Neuronal stem cell (in vitro differentiated cells): ENCODE measurements around the gene MICB.

Experiments used
- DNase-seq: peaks from one replicate; pipeline ENCODE4 v3.0.0-alpha.2; 2013; ENCODE audit warnings: low spot score
- H2AFZ ChIP-seq: one replicate; pipeline ENCODE4 v1.6.1; 2013; ENCODE audit warnings: mild to moderate bottlenecking, low read length, inconsistent platforms
- H2AK5ac ChIP-seq: 2 replicates; pipeline ENCODE4 v1.6.1; 2013; ENCODE audit warnings: low read depth, mild to moderate bottlenecking, inconsistent platforms, low read length, moderate library complexity, mixed read lengths
- H2BK120ac ChIP-seq: 2 replicates; pipeline ENCODE4 v1.6.1; 2013; ENCODE audit warnings: low read depth, mild to moderate bottlenecking, inconsistent platforms, low read length, moderate library complexity, mixed read lengths
- H2BK12ac ChIP-seq: one replicate; pipeline ENCODE4 v1.6.1; 2013; ENCODE audit warnings: low read length, inconsistent platforms
- H2BK15ac ChIP-seq: 2 replicates; pipeline ENCODE4 v1.6.1; 2013; ENCODE audit warnings: mild to moderate bottlenecking, low read length, inconsistent platforms, mixed read lengths
- H2BK5ac ChIP-seq: one replicate; pipeline ENCODE4 v1.6.1; 2013; ENCODE audit warnings: inconsistent platforms, mild to moderate bottlenecking, low read length, moderate library complexity
- H3K14ac ChIP-seq: one replicate; pipeline ENCODE4 v1.6.1; 2013; ENCODE audit warnings: low read length, inconsistent platforms
- H3K18ac ChIP-seq: 2 replicates; pipeline ENCODE4 v1.6.1; 2013; ENCODE audit warnings: low read length, inconsistent platforms
- H3K23ac ChIP-seq: 2 replicates; pipeline ENCODE4 v1.6.1; 2013; ENCODE audit warnings: low read depth, mild to moderate bottlenecking, mixed read lengths, low read length, inconsistent platforms; ENCODE audit not compliant: poor library complexity
- H3K27ac ChIP-seq: replicated peaks from 3 replicates; pipeline ENCODE4 v1.5.1; 2013; ENCODE audit warnings: low read length, inconsistent platforms
- H3K27me3 ChIP-seq, 3 experiments: 2 replicates each; pipeline ENCODE4 v1.6.1; 2013; ENCODE audit warnings: low read length in 3 of 3, mild to moderate bottlenecking in 2 of 3, inconsistent platforms in 1 of 3, low read depth in 1 of 3, mixed read lengths in 1 of 3, moderate library complexity in 1 of 3; ENCODE audit not compliant: control insufficient read depth in 3 of 3, insufficient read depth in 3 of 3
- H3K36me3 ChIP-seq, 2 donors: replicated peaks in 1 of 2; 2 replicates each; pipeline ENCODE4 v1.6.1; 2013; ENCODE audit warnings: low read length in 2 of 2; ENCODE audit not compliant: control insufficient read depth in 2 of 2, insufficient read depth in 2 of 2
- H3K4ac ChIP-seq: 2 replicates; pipeline ENCODE4 v1.6.1; 2013; ENCODE audit warnings: inconsistent platforms, mild to moderate bottlenecking, low read length, moderate library complexity
- H3K4me1 ChIP-seq, 2 donors: 1 replicate in 1 of 2; 2 replicates in 1 of 2; pipeline ENCODE4 v1.6.1; 2013; ENCODE audit warnings: low read length in 2 of 2, low read depth in 1 of 2; ENCODE audit not compliant: control insufficient read depth in 2 of 2, insufficient read depth in 1 of 2
- H3K4me2 ChIP-seq: one replicate; pipeline ENCODE4 v1.6.1; 2013; ENCODE audit warnings: mild to moderate bottlenecking, low read length, inconsistent platforms; ENCODE audit not compliant: insufficient read depth, poor library complexity, severe bottlenecking
- H3K4me3 ChIP-seq, 2 donors: 2 replicates each; pipeline ENCODE4 v1.5.1; 2013; ENCODE audit warnings: low read length in 2 of 2, mild to moderate bottlenecking in 2 of 2, inconsistent platforms in 1 of 2, moderate library complexity in 1 of 2
- H3K79me1 ChIP-seq: one replicate; pipeline ENCODE4 v1.6.1; 2013; ENCODE audit warnings: low read depth, mild to moderate bottlenecking, inconsistent platforms, low read length, moderate library complexity
- H3K9ac ChIP-seq: one replicate; pipeline ENCODE4 v1.6.1; 2013; ENCODE audit warnings: mild to moderate bottlenecking, low read depth, low read length, inconsistent platforms; ENCODE audit not compliant: poor library complexity
- H3K9me3 ChIP-seq, 2 donors: replicated peaks in 1 of 2; 2 replicates each; pipeline versions ENCODE3 to v1.6.1; 2013; ENCODE audit warnings: low read length in 2 of 2, mild to moderate bottlenecking in 2 of 2, inconsistent platforms in 1 of 2, low read depth in 1 of 2, mixed read lengths in 1 of 2, moderate library complexity in 1 of 2; ENCODE audit not compliant: control insufficient read depth in 2 of 2, insufficient read depth in 1 of 2
- H4K8ac ChIP-seq: one replicate; pipeline ENCODE4 v1.6.1; 2013; ENCODE audit warnings: low read depth, mild to moderate bottlenecking, inconsistent platforms, low read length, moderate library complexity
- H4K91ac ChIP-seq: one replicate; pipeline ENCODE4 v1.6.1; 2013; ENCODE audit warnings: low read length, low read depth, mild to moderate bottlenecking, inconsistent platforms; ENCODE audit not compliant: poor library complexity
- WGBS, 2 donors: extraction: QIAGEN DNeasy Blood & Tissue Kit; methylation state at CpG; one replicate each; pipeline ENCODE4 v1.1.7; 2013; ENCODE audit warnings: missing lambda C conversion rate in 2 of 2, mixed read lengths in 1 of 2; ENCODE audit not compliant: insufficient read length in 2 of 2, insufficient replicate concordance in 1 of 2; ENCODE audit errors: extremely low coverage in 2 of 2; 5-methylcytosine and 5-hydroxymethylcytosine counted together

Gene MICB

DNA sequence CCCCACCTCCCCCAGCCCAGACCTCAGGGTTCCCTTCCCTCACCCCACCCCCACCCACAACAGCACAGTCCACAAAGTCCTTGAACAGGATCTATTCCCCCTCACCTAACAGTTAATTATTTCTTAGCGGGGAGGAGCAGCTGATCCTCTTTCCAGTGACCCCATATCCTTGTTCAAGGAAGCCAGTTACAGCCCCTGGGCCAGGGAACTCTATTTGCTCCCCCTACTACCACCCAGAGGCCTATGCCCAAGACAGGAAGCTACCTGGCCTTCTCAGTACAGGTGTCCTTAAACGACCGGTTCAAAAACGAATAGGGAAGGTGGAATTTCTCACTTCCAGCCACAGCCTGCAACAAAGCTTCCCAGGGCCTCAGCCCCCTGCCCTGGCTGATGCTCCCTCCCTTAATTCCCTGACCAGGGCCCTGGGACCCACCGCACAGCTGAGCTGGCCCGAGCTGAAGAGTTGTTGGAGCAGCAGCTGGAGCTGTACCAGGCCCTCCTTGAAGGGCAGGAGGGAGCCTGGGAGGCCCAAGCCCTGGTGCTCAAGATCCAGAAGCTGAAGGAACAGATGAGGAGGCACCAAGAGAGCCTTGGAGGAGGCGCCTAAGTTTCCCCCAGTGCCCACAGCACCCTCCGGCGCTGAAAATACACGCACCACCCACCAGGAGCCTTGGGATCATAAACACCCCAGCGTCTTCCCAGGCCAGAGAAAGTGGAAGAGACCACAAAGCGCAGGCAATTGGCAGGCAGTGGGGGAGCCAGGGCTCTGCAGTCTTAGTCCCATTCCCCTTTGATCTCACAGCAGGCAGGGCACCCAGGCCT lies 31.6 kb downstream of the MICB start:
- H3K36me3 ChIP-seq = peaks cover 39 to 53% of the 10 kb centered on the region in 2 donors
- H2BK15ac ChIP-seq = no peak overlapping the region
- H3K4ac ChIP-seq = no peak overlapping the region
- H3K18ac ChIP-seq = no peak overlapping the region
- peak overlapping the region; percentile 42 for H2AK5ac ChIP-seq
- no peak overlapping the region for H4K91ac ChIP-seq
- no peak for DNase-seq
- no peak overlapping the region for H3K9ac ChIP-seq
- no peak overlapping the region for H4K8ac ChIP-seq
- WGBS, 2 donors = no CpG with 5 or more reads among the region's 12 CpGs
- H3K4me1 ChIP-seq = peaks cover 0 to 2% of the 10 kb centered on the region in 2 donors
- H3K79me1 ChIP-seq = peaks cover under 1% of the 10 kb centered on the region
- peaks cover 0 to 2% of the 10 kb centered on the region in 2 donors for H3K9me3 ChIP-seq
- no peak overlapping the region for H3K27ac ChIP-seq
- H3K4me2 ChIP-seq = no peak overlapping the region
- H3K23ac ChIP-seq = no peak overlapping the region
- H3K4me3 ChIP-seq = no peak overlapping the region
- H3K14ac ChIP-seq = no peak overlapping the region
- no peak overlapping the region for H2BK5ac ChIP-seq
- H3K27me3 ChIP-seq = no peaks in the 10 kb centered on the region
- no peak overlapping the region for H2BK120ac ChIP-seq
- no peak overlapping the region for H2AFZ ChIP-seq
- no peak overlapping the region for H2BK12ac ChIP-seq

GRCh38 chr6:31530659-31531058 lies 32.7 kb downstream of the MICB start:
- Histone ChIP-seq H2BK15ac (no peak overlapping the region), H2AK5ac (no peak overlapping the region), H2BK12ac (no peak overlapping the region), H3K79me1 (peaks cover 8% of the 10 kb centered on the region), H3K18ac (no peak overlapping the region), H4K8ac (no peak overlapping the region), H3K4me2 (no peak overlapping the region), H3K27me3 (no peaks in the 10 kb centered on the region), H3K27ac (no peak overlapping the region), H3K14ac (no peak overlapping the region), H2BK5ac (no peak overlapping the region), H3K23ac (no peak overlapping the region), H4K91ac (no peak overlapping the region), H2BK120ac (no peak overlapping the region), H3K36me3 (peaks cover 50 to 64% of the 10 kb centered on the region in 2 donors), H3K9ac (no peak overlapping the region), H3K4ac (no peak overlapping the region), H2AFZ (no peak overlapping the region), H3K9me3 (peaks cover 0 to 2% of the 10 kb centered on the region in 2 donors), H3K4me1 (peaks cover 0 to 2% of the 10 kb centered on the region in 2 donors), H3K4me3 (no peak overlapping the region)
- WGBS, 2 donors = no CpG with 5 or more reads among the region's 6 CpGs
- no peak for DNase-seq

DNA sequence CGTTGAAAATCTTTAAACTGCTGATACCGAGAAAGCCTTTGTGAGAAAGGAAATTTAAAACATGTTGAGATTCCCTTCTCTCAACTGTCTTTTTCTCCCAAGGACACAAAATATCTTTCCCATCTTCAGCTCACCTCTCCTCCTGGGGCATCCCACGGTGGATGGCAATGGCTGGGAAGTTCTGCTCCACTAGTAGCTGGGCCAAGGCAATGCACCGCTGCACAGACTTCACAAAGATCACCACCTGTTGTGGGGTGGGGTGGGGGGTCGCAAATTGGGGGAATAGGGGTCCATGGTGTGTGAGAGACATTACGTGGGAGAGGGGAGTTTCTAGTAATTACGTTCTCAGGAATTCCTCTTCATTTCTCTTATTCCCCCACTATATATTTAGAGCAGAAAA lies 33.2 kb downstream of the MICB start:
- H3K23ac ChIP-seq = no peak overlapping the region
- H3K27me3 ChIP-seq = no peaks in the 10 kb centered on the region
- no peak overlapping the region for H3K9ac ChIP-seq
- H3K4me2 ChIP-seq = no peak overlapping the region
- no peak overlapping the region for H2BK120ac ChIP-seq
- no peak overlapping the region for H4K91ac ChIP-seq
- H3K18ac ChIP-seq = no peak overlapping the region
- no peaks in the 10 kb centered on the region for H3K9me3 ChIP-seq
- no CpG with 5 or more reads among the region's 7 CpGs for WGBS, 2 donors
- H2AFZ ChIP-seq = no peak overlapping the region
- no peak overlapping the region for H3K14ac ChIP-seq
- no peak for DNase-seq
- H3K79me1 ChIP-seq = peaks cover 8% of the 10 kb centered on the region
- peaks cover 0 to 2% of the 10 kb centered on the region in 2 donors for H3K4me1 ChIP-seq
- no peak overlapping the region for H2BK12ac ChIP-seq
- H3K27ac ChIP-seq = no peak overlapping the region
- H3K4me3 ChIP-seq = no peak overlapping the region
- no peak overlapping the region for H2BK5ac ChIP-seq
- no peak overlapping the region for H3K4ac ChIP-seq
- H4K8ac ChIP-seq = no peak overlapping the region
- H3K36me3 ChIP-seq = peaks cover 54 to 70% of the 10 kb centered on the region in 2 donors
- no peak overlapping the region for H2BK15ac ChIP-seq
- no peak overlapping the region for H2AK5ac ChIP-seq

DNA sequence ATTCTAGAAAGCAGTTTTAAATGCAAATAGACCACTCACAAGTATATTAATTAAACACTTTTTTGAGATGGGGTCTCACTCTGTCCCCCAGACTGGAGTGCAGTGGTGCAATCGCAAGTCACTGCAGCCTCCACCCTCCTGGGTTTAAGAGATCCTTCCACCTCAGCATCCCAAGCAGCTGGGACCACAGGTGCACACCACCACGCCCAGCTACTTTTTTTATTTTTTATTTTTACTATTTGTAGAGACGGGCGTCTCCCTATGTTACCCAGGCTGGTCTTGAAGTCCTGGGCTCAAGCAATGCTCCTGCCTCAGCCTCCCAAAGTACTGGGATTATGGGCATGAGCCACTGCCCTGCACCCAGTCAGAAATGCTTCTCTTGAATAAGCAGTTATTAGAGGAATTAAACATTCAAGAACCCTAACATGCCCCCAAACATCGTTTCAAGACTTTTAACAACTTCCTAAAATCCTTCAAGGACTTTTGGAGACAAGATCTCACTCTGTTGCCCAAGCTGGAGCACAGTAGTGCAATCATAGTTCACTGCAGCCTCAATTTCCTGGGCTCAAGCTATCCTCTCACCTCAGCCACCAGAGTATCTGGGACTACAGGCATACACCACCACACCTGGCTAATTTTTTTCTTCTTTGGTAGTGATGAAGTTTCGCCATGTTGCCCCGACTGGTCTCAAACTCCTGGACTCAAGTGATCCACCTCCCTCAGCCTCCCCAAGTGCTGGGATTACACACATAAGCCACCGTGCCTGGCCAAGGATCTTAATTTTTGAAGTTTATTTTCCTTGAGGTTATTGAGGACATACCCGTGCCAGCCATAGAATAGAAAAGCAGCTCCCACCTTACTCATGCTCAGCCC lies 34.1 kb downstream of the MICB start:
- Histone ChIP-seq H3K4me3 (no peak overlapping the region), H3K23ac (no peak overlapping the region), H3K18ac (no peak overlapping the region), H3K27me3 (no peaks in the 10 kb centered on the region), H2BK12ac (no peak overlapping the region), H3K27ac (no peak overlapping the region), H3K36me3 (peaks cover 61 to 78% of the 10 kb centered on the region in 2 donors), H3K9me3 (no peaks in the 10 kb centered on the region), H2BK5ac (no peak overlapping the region), H3K4me2 (no peak overlapping the region), H2BK120ac (no peak overlapping the region), H2BK15ac (no peak overlapping the region), H3K14ac (no peak overlapping the region), H2AFZ (no peak overlapping the region), H4K91ac (no peak overlapping the region), H4K8ac (no peak overlapping the region), H3K79me1 (peaks cover 8% of the 10 kb centered on the region), H2AK5ac (no peak overlapping the region), H3K4me1 (peaks cover 0 to 2% of the 10 kb centered on the region in 2 donors), H3K9ac (no peak overlapping the region), H3K4ac (no peak overlapping the region)
- no peak for DNase-seq
- no CpG with 5 or more reads among the region's 9 CpGs for WGBS, 2 donors
